Endothelial cell of umbilical vein (primary cell): ENCODE data around the gene CHCHD10. TPM values are rescaled to one million over a fixed set of nuclear protein-coding genes. Genes with fewer than 3 reads are reported as not detected.

Source experiments
- BruUV-seq: library from RNA; stranded (reverse); fragments of 400-500 nt; replicated peaks from 2 replicates; lab custom pipeline; 2021; lab: Mats Ljungman, UMichigan
- CTCF ChIA-PET: fragments of 300-600, 350-600 bp; sonication (Branson Sonifier 250); formaldehyde crosslinking; loops from one replicate; lab custom pipeline; 2021; ENCODE audit warnings: antibody characterized with exemption, inconsistent platforms; lab: Charles Lee
- POLR2A ChIA-PET: fragments of 300-600, 350-600 bp; sonication (Branson Sonifier 250); formaldehyde crosslinking; loops from one replicate; lab custom pipeline; 2021; ENCODE audit warnings: antibody characterized with exemption, inconsistent platforms; lab: Charles Lee
- DNase-seq: peaks from one replicate; pipeline ENCODE4 v3.0.0-alpha.2; 2011; ENCODE audit warnings: low read depth, low spot score
- FAIRE-seq: peaks from 2 replicates; lab custom pipeline; 2011; peaks lifted over from hg19 to GRCh38; lab: Jason Lieb, UNC
- H2AFZ ChIP-seq: 2 replicates; pipeline ENCODE4 v1.6.0; 2012; ENCODE audit warnings: low read depth, low read length, control low read depth, inconsistent platforms
- H3K27ac ChIP-seq: 2 replicates; pipeline ENCODE4 v1.5.1; 2011; ENCODE audit warnings: low read depth, mild to moderate bottlenecking, control low read depth, low read length, moderate library complexity; ENCODE audit not compliant: insufficient read depth
- H3K27me3 ChIP-seq, 2 experiments: 2 replicates each; pipeline versions ENCODE4 v1.6.0 to v1.6.1; 2011; ENCODE audit warnings: low read length in 2 of 2, mixed read lengths in 1 of 2; ENCODE audit not compliant: control insufficient read depth in 2 of 2, insufficient read depth in 2 of 2
- H3K36me3 ChIP-seq, 2 experiments: 2 replicates in 1 of 2; 3 replicates in 1 of 2; pipeline ENCODE4 v1.5.1; 2011; ENCODE audit warnings: low read length in 2 of 2, mild to moderate bottlenecking in 1 of 2, moderate library complexity in 1 of 2; ENCODE audit not compliant: control insufficient read depth in 2 of 2, insufficient read depth in 2 of 2; ENCODE audit errors: extremely low read depth in 1 of 2
- H3K4me1 ChIP-seq: 3 replicates; pipeline ENCODE4 v1.5.1; 2011; ENCODE audit warnings: mild to moderate bottlenecking, low read length; ENCODE audit not compliant: control insufficient read depth, insufficient read depth; ENCODE audit errors: extremely low read depth
- H3K4me2 ChIP-seq: 2 replicates; pipeline ENCODE4 v1.6.1; 2011; ENCODE audit warnings: low read length, control low read depth, mixed read lengths; ENCODE audit not compliant: insufficient read depth
- H3K4me3 ChIP-seq, 3 experiments: fragments of 200-600 bp in 1 of 3; sonication (generic), shearing (Covaris generic) in 1 of 3; replicated peaks in 1 of 3; 2 replicates each; pipeline ENCODE4 v1.5.1; 2011 to 2016; ENCODE audit warnings: control low read depth in 3 of 3, low read length in 3 of 3, mild to moderate bottlenecking in 2 of 3, inconsistent platforms in 1 of 3, low read depth in 1 of 3, moderate library complexity in 1 of 3; ENCODE audit not compliant: insufficient read depth in 1 of 3
- H3K79me2 ChIP-seq: 2 replicates; pipeline ENCODE4 v1.6.0; 2012; ENCODE audit warnings: low read length, inconsistent platforms; ENCODE audit not compliant: control insufficient read depth, insufficient read depth
- H3K9ac ChIP-seq: replicated peaks from 2 replicates; pipeline ENCODE3; 2011; ENCODE audit warnings: low read length, control low read depth; ENCODE audit not compliant: insufficient read depth; ENCODE audit errors: extremely low read depth
- H3K9me1 ChIP-seq: replicated peaks from 3 replicates; pipeline ENCODE4 v1.6.0; 2011; ENCODE audit warnings: mild to moderate bottlenecking, low read length; ENCODE audit not compliant: control insufficient read depth, insufficient read depth; ENCODE audit errors: extremely low read depth
- H3K9me3 ChIP-seq: replicated peaks from 2 replicates; pipeline ENCODE4 v1.5.1; 2012; ENCODE audit warnings: low read length, inconsistent platforms; ENCODE audit not compliant: control insufficient read depth, insufficient read depth
- H4K20me1 ChIP-seq: replicated peaks from 2 replicates; pipeline ENCODE3; 2011; ENCODE audit warnings: mild to moderate bottlenecking, low read length; ENCODE audit not compliant: control insufficient read depth, insufficient read depth; ENCODE audit errors: extremely low read depth
- EZH2 ChIP-seq: IDR thresholded peaks from 2 replicates; pipeline ENCODE4 v1.6.1; 2012; ENCODE audit warnings: borderline replicate concordance, low read depth, mild to moderate bottlenecking, moderate library complexity, low read length, inconsistent platforms; ENCODE audit not compliant: severe bottlenecking
- FOS ChIP-seq: IDR thresholded peaks from 2 replicates; pipeline ENCODE4 v1.6.1; 2011; ENCODE audit warnings: mild to moderate bottlenecking, low read length, moderate library complexity, borderline replicate concordance; ENCODE audit not compliant: insufficient read depth
- GATA2 ChIP-seq: IDR thresholded peaks from 2 replicates; pipeline ENCODE4 v1.7.0; 2011; ENCODE audit warnings: low read depth, mild to moderate bottlenecking, moderate library complexity, mixed read lengths, low read length; ENCODE audit not compliant: insufficient read length, insufficient read depth
- JUN ChIP-seq: IDR thresholded peaks from 2 replicates; pipeline ENCODE4 v1.6.1; 2011; ENCODE audit warnings: borderline replicate concordance, low read depth; ENCODE audit not compliant: insufficient read length, insufficient read depth
- MYC ChIP-seq: IDR thresholded peaks from one replicate; pipeline ENCODE4 v1.6.1; 2011; ENCODE audit warnings: mild to moderate bottlenecking, low read depth, low read length
- POLR2A ChIP-seq: IDR thresholded peaks from 2 replicates; pipeline ENCODE4 v1.6.1; 2012; ENCODE audit warnings: low read depth, mild to moderate bottlenecking, control low read depth, low read length
- POLR2AphosphoS5 ChIP-seq: IDR thresholded peaks from 2 replicates; pipeline ENCODE4 v1.6.1; 2012; ENCODE audit warnings: low read depth, mild to moderate bottlenecking, control low read depth, low read length, moderate library complexity; ENCODE audit not compliant: insufficient read depth
- dilution Hi-C: fragments of 300-500 bp; cut with MboI; formaldehyde crosslinking; loops from one replicate; pipeline ENCODE4 v1.15.0; 2019; ENCODE audit warnings: low sequenced_read_pairs; ENCODE audit not compliant: extremely low pct_ligation_motif_present
- intact Hi-C: fragments of 100-400 bp; cut with micrococcal nuclease; formaldehyde crosslinking; loops from one replicate; pipeline ENCODE4 v1.10.0; 2022
- polyA plus RNA-seq, 4 experiments: library from polyadenylated mRNA; depleted of rRNA in 3 of 4; stranded (reverse) in 3 of 4; unstranded in 1 of 4; fragments of >200 nt; gene quantifications; 2 replicates each; pipeline versions ENCODE4 v1.2.1 to v1.2.3, GENCODE V29; 2011 to 2012; ENCODE audit warnings: missing spikeins in 1 of 4
- total RNA-seq: library from RNA; stranded (reverse); gene quantifications from 2 replicates; pipeline ENCODE4 v1.2.3, GENCODE V29; 2021
- TF ChIP-seq, protein P1 (sequence below), 2 donors: IDR thresholded peaks; 1 replicate in 1 of 2; 2 replicates in 1 of 2; pipeline ENCODE4 v1.5.1; 2011; ENCODE audit warnings: low read length in 2 of 2, mild to moderate bottlenecking in 2 of 2, moderate library complexity in 2 of 2, control low read depth in 1 of 2, inconsistent platforms in 1 of 2, low read depth in 1 of 2; ENCODE audit not compliant: insufficient read depth in 1 of 2; ENCODE audit errors: extremely low read depth in 1 of 2
- TF ChIP-seq, protein P2 (sequence below): IDR thresholded peaks from 2 replicates; pipeline ENCODE4 v1.6.1; 2011; ENCODE audit not compliant: insufficient read depth, insufficient read length

Gene CHCHD10
- total and polyA plus RNA-seq, 2 donors (not counting 3 experiments of a cell fraction or from before 2014, with no cell fraction given): 28.1 to 75.6 TPM

DNA sequence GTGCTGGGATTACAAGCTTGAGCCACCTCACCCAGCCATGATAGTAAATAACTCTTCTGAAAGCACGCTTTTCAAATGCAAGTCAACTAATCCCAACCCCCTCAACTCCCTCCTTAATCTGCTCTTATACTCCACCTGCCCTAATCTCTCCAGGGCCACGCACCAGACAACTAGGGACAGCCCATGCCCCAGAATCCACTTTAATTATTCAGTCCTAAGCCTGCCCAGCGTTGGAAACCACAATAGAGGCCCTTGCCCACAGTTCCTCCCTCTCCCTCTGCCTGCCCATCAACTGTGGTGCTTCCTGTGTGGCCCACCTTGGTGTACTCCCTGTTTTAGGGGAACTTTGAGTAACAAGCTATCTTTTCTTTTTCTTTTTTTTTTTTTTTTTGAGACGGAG is 10.9 kb downstream of the CHCHD10 start:
- Histone ChIP-seq H3K4me3 (no peak overlapping the region), H3K79me2 (no peaks in the 10 kb centered on the region), H3K4me1 (no peaks in the 10 kb centered on the region), H3K9me3 (no peaks in the 10 kb centered on the region), H3K9ac (no peak overlapping the region), H3K36me3 (no peaks in the 10 kb centered on the region), H4K20me1 (no peaks in the 10 kb centered on the region), H3K27me3 (no peaks in the 10 kb centered on the region), H3K4me2 (no peak overlapping the region), H3K27ac (no peak overlapping the region), H2AFZ (no peak overlapping the region), H3K9me1 (no peaks in the 10 kb centered on the region)
- POLR2A ChIA-PET: no interaction called here
- no TSS peak for BruUV-seq
- FAIRE-seq (no peak), DNase-seq (no peak)
- intact Hi-C loops (no loop called here), dilution Hi-C loops (no loop called here)
- CTCF ChIA-PET: no interaction called here
- TF ChIP-seq, protein P1, sequence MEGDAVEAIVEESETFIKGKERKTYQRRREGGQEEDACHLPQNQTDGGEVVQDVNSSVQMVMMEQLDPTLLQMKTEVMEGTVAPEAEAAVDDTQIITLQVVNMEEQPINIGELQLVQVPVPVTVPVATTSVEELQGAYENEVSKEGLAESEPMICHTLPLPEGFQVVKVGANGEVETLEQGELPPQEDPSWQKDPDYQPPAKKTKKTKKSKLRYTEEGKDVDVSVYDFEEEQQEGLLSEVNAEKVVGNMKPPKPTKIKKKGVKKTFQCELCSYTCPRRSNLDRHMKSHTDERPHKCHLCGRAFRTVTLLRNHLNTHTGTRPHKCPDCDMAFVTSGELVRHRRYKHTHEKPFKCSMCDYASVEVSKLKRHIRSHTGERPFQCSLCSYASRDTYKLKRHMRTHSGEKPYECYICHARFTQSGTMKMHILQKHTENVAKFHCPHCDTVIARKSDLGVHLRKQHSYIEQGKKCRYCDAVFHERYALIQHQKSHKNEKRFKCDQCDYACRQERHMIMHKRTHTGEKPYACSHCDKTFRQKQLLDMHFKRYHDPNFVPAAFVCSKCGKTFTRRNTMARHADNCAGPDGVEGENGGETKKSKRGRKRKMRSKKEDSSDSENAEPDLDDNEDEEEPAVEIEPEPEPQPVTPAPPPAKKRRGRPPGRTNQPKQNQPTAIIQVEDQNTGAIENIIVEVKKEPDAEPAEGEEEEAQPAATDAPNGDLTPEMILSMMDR (IDR thresholded peaks at IDR 0.05; ENCODE audit: extremely low read depth in 1 of 2, insufficient read depth in 1 of 2, low read depth in 1 of 2, low read length in 2 of 2): no peak
- TF ChIP-seq, protein P2, sequence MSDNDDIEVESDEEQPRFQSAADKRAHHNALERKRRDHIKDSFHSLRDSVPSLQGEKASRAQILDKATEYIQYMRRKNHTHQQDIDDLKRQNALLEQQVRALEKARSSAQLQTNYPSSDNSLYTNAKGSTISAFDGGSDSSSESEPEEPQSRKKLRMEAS: no peak
- TF ChIP-seq POLR2A (no peak), FOS (no peak), EZH2 (no peak)

DNA sequence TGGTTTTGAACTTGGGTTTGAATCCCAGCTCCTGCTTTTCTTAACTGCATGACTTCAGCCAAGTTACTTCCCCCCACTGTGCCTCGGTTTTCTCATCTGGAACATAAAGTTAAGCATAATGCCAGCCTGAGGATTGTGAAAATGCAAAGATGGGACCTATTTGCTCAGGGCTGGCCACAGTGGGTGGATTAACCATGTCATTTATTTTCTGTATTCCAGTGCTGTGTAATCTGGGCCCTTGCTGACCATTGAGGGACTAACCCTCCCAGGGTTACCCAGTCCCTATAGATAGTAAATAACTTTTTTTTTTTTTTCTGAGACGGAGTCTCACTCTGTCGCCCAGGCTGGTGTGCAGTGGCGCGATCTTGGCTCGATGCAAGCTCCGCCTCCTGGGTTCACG is 12.1 kb downstream of the CHCHD10 start:
- TF ChIP-seq GATA2 (no peak), EZH2 (no peak), MYC (no peak), JUN (no peak), POLR2A (no peak), POLR2AphosphoS5 (no peak), FOS (no peak)
- TF ChIP-seq, protein P1 (IDR thresholded peaks at IDR 0.05; ENCODE audit: extremely low read depth in 1 of 2, insufficient read depth in 1 of 2, low read depth in 1 of 2, low read length in 2 of 2): no peak
- TF ChIP-seq, protein P2: no peak
- no peaks in the 10 kb centered on the region for H4K20me1 ChIP-seq
- BruUV-seq: no TSS peak

More for the DNA sequence above, 12.1 kb downstream of the CHCHD10 start:
- Histone ChIP-seq H3K79me2 (no peaks in the 10 kb centered on the region), H3K9ac (no peak overlapping the region), H3K4me1 (no peaks in the 10 kb centered on the region), H3K4me3 (no peak overlapping the region), H3K27me3 (no peaks in the 10 kb centered on the region), H3K36me3 (no peaks in the 10 kb centered on the region), H3K4me2 (no peak overlapping the region), H2AFZ (no peak overlapping the region), H3K9me3 (no peaks in the 10 kb centered on the region), H3K9me1 (no peaks in the 10 kb centered on the region), H3K27ac (no peak overlapping the region)
- DNase-seq (no peak), FAIRE-seq (no peak)
- intact Hi-C loops: no loop called here
- dilution Hi-C loops: no loop called here
- POLR2A ChIA-PET: interaction anchor here (0.6 kb wide), 1 partner anchor 22 kb away, joined by 6 read pairs; no protein-coding TSS in a partner anchor
- CTCF ChIA-PET: interaction anchor here (0.8 to 1.6 kb wide), 4 partner anchors 9 to 94 kb away, joined by 4 to 8 read pairs (median 6); partner anchors contain the start of gene CHCHD10
